Activated T-helper 2 cell treated with anti-CD3 and anti-CD28 coated beads, Interferon-gamma antibody, Interleukin-2, Interleukin-4, amounts not matched to agents 10 μg/mL and 5 μg/mL and 100 μg/mL, durations not matched to agents 14 hours and 24 hours and 36 hours (primary cell): ENCODE data around the gene PHYHIPL. TPM values are rescaled to one million over a fixed set of nuclear protein-coding genes. Genes with fewer than 3 reads are reported as not detected.

Experiments
- DNase-seq: peaks from one replicate; pipeline ENCODE4 v3.0.0; 2021; ENCODE audit warnings: low spot score
- H3K27ac Mint-ChIP-seq: one replicate; pipeline ENCODE4 v1.8.0; 2021; ENCODE audit warnings: mixed read lengths
- H3K27me3 Mint-ChIP-seq: one replicate; pipeline ENCODE4 v1.8.0; 2021; ENCODE audit warnings: low read depth, mixed read lengths
- H3K36me3 Mint-ChIP-seq: one replicate; pipeline ENCODE4 v1.8.0; 2021; ENCODE audit warnings: low read depth, mixed read lengths
- H3K4me1 Mint-ChIP-seq: one replicate; pipeline ENCODE4 v1.8.0; 2021; ENCODE audit warnings: low read depth, mixed read lengths
- H3K4me3 Mint-ChIP-seq: one replicate; pipeline ENCODE4 v1.8.0; 2021; ENCODE audit warnings: low read depth, mild to moderate bottlenecking, moderate library complexity, mixed read lengths
- H3K9me3 Mint-ChIP-seq: one replicate; pipeline ENCODE4 v1.8.0; 2021; ENCODE audit warnings: mixed read lengths
- intact Hi-C: fragments of 100-400 bp; cut with micrococcal nuclease; formaldehyde crosslinking; loops from one replicate; pipeline ENCODE4 v1.15.1; 2023
- total RNA-seq: library from RNA; stranded (reverse); gene quantifications from 2 replicates; pipeline ENCODE4 v1.2.3, GENCODE V29; 2022

Gene PHYHIPL
- total RNA-seq, 1 donor from 2014 or later, result not detected

DNA sequence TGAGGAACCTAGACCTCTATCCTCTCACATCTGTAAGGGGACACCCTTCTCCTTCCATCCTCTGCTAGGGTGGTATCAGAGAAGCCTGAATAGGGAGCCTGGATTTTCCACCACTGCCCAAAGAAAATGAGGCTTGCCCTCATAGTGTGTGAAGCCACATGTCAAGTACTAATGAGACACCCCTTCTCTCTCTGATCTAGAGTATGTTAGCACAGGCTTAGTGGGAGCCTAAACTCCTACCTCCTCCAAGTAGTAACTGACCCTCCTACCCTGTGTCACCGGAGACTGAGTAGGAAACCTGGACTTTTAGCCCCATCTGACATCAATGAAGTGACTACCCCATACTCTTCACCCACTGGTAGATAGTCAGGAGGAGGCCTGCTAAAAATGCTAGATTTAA is 65.6 kb downstream of the PHYHIPL start:
- Mint-ChIP-seq H3K36me3 (no peaks in the 10 kb centered on the region), H3K27ac (no peak overlapping the region), H3K4me3 (no peak overlapping the region), H3K4me1 (no peaks in the 10 kb centered on the region), H3K9me3 (no peaks in the 10 kb centered on the region), H3K27me3 (no peaks in the 10 kb centered on the region)
- no peak for DNase-seq
- intact Hi-C loops, result loop anchor here (5.0 kb wide), 1 partner anchor 380 kb away; no protein-coding TSS in a partner anchor

DNA sequence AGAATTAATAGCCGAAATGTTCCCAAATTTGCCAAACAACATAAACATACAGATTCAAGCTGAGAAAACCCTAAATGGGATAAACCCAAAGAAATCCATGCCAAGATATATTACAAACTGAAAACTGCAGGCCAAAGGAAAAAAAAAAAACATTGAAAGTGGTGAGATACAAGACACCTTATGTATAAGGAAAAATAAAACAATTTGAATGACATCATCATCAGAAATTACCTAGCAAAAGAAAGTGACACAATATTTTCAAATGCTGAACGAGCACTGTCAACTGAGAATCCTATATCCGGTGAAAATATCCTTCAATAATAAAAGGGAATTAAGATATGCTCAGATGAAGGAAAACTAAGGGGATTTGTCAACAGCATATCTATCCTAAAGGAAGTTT is 66.5 kb downstream of the PHYHIPL start:
- Mint-ChIP-seq H3K4me3 (no peak overlapping the region), H3K4me1 (no peaks in the 10 kb centered on the region), H3K9me3 (no peaks in the 10 kb centered on the region), H3K27me3 (no peaks in the 10 kb centered on the region), H3K36me3 (no peaks in the 10 kb centered on the region), H3K27ac (no peak overlapping the region)
- intact Hi-C loops, result loop anchor here (5.0 kb wide), 1 partner anchor 379 kb away; no protein-coding TSS in a partner anchor
- DNase-seq, result no peak

DNA sequence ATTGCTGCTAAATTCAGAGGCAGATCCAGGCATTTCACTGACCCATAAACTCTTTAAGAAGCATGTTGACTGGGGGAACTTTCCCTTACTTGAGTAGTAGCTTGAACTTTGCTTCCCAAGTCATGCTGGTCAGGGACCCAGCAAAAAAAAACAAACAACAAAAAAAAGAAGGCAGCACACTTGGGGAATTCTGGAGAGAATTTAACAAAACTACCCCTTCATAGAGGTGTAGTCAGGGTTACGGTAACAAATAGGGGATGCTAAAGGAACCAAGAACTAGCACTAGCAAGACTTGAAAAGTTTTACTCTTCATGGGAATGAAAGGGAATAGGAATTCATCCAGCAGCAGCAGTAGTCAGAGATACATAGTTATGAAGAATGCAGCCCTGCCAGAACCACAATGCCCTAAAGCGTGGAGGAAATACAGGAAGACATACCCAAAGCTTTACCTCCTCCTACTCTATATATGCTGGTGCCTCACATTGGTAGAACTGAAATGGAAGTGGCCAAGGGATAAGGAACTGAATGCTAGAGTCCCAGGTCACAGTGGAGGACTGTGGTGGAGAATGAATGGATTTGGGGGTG is 67.3 kb downstream of the PHYHIPL start:
- Mint-ChIP-seq H3K4me3 (no peak overlapping the region), H3K36me3 (no peaks in the 10 kb centered on the region), H3K27me3 (no peaks in the 10 kb centered on the region), H3K4me1 (no peaks in the 10 kb centered on the region), H3K9me3 (no peaks in the 10 kb centered on the region), H3K27ac (no peak overlapping the region)
- no peak for DNase-seq
- intact Hi-C loops, result loop anchor here (5.0 kb wide), 1 partner anchor 379 kb away; no protein-coding TSS in a partner anchor

DNA sequence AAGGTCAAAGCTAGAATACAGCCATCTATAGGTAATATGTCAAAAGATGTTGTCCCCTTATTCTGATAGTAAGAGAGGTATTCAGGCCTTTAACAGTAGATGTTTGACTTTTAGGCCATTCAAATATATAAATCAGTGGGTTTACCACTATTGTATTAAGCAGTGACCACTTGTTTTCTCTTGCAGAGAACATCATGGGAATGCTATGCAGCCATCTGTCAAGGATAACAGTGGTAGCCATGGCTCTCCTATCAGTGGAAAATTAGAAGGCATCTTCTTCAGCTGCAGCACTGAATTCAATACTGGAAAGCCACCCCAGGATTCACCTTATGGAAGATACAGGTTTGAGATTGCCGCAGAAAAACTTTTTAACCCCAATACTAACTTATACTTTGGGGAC is 68.4 kb downstream of the PHYHIPL start:
- Mint-ChIP-seq H3K36me3 (no peaks in the 10 kb centered on the region), H3K27ac (no peak overlapping the region), H3K4me3 (no peak overlapping the region), H3K27me3 (no peaks in the 10 kb centered on the region), H3K9me3 (no peaks in the 10 kb centered on the region), H3K4me1 (no peaks in the 10 kb centered on the region)
- intact Hi-C loops, result loop anchor here (5.0 kb wide), 1 partner anchor 377 kb away; no protein-coding TSS in a partner anchor
- no peak for DNase-seq

DNA sequence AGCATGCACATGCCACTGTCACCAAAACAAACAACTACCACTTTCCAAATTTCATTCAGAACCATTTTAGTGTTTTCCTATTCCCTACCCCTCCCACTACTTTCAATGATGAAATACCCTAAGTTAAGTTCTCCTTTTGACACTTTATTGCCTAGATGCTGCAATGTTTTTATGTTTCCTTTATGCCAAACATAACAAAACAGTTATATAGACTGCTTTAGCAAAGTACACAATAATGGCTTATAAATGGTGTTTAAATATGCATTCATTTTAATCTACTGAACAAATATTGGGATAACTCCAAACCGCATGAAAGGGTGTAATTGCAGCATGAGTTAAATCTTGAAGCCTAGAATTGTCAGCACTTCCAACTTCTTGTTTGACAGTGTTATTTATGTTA is 69.2 kb downstream of the PHYHIPL start:
- Mint-ChIP-seq H3K4me1 (no peaks in the 10 kb centered on the region), H3K36me3 (no peaks in the 10 kb centered on the region), H3K9me3 (no peaks in the 10 kb centered on the region), H3K27me3 (no peaks in the 10 kb centered on the region), H3K4me3 (no peak overlapping the region), H3K27ac (no peak overlapping the region)
- DNase-seq, result no peak
- intact Hi-C loops, result no loop called here

DNA sequence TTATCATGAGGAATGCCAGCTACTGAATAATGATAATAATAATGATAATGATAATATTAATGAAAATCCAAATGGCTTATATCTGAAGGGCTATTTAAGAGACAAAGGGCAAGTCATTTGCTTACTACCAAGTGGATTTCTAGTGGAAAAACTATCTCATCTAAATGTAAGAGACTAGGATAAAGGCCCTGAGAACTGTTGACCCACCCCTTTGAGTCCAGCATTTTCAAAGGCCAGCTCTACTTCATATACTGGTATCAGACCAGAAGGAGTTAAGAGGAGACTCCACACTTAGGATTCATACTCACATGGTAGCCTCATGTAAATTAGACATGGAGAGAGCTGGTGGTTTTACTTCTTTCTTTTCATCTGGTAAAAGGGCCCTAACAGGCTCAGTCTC is 76.0 kb downstream of the PHYHIPL start:
- Mint-ChIP-seq H3K4me1 (no peaks in the 10 kb centered on the region), H3K9me3 (no peaks in the 10 kb centered on the region), H3K36me3 (no peaks in the 10 kb centered on the region), H3K4me3 (no peak overlapping the region), H3K27me3 (no peaks in the 10 kb centered on the region), H3K27ac (no peak overlapping the region)
- DNase-seq, result no peak
- intact Hi-C loops, result no loop called here

DNA sequence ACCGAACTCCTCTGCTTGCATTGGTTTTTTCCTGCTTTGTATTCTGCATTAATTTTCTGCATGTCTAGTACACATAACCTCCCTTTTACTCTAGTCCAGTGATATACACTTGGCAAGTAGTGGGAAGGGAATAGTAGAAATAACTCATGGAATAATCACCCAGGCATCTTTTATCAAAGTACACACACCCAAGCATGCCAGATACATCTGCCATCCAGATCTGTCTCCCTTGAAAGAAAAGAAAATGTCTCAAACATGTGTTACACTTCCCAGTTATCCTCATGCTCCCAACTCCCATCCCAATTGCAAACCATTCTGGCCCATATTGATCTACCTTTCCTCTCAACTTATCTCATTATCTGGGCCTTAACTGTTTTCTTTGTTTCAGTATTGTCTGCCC is 79.0 kb downstream of the PHYHIPL start:
- no peaks in the 10 kb centered on the region for H3K9me3 Mint-ChIP-seq
- no peak for DNase-seq
- H3K36me3 Mint-ChIP-seq, result no peaks in the 10 kb centered on the region
- H3K4me3 Mint-ChIP-seq, result no peak overlapping the region
- no peaks in the 10 kb centered on the region for H3K4me1 Mint-ChIP-seq
- no peak overlapping the region for H3K27ac Mint-ChIP-seq
- intact Hi-C loops, result no loop called here
- no peaks in the 10 kb centered on the region for H3K27me3 Mint-ChIP-seq

DNA sequence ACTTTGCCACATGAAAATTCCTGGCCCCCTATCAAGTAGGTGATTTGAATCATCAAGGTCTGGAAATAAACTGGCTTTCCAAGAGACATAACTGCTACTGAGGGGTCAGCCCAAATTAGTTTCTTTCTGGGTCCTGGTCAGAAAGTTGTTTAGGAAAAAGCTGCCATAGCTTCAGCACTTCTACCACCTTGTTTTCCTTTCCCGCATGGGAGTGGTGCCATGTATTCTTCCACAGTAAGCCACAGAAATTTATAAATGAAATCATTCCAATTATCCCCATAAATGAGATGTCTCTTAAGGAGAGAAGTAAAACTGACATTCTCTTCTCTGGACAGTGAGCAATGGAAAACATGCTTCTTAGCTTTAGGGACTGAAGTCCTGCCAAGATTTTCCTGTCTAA is 80.8 kb downstream of the PHYHIPL start:
- H3K27ac Mint-ChIP-seq, result no peak overlapping the region
- no peak overlapping the region for H3K4me3 Mint-ChIP-seq
- H3K4me1 Mint-ChIP-seq, result no peaks in the 10 kb centered on the region
- no peaks in the 10 kb centered on the region for H3K27me3 Mint-ChIP-seq
- intact Hi-C loops, result no loop called here
- DNase-seq, result no peak
- no peaks in the 10 kb centered on the region for H3K36me3 Mint-ChIP-seq
- H3K9me3 Mint-ChIP-seq, result no peaks in the 10 kb centered on the region

DNA sequence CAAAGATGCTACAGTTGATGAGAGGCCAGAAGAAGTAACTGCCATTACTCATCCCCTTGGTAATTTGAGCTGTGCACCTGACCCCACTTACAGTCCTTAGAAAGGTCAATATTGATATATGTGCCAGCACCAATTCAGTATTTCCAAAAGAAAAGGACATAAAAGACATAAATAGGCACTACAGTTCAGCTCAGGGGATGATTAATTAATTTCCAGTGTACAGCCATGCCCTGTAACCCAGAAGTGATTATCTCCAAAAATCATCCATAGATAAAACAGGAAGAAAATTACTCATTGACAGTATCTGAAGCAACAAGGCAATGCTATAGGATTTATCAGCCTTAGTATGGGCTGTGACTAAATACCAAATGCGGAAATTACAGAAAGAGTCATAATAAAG is 82.4 kb downstream of the PHYHIPL start:
- intact Hi-C loops, result no loop called here
- Mint-ChIP-seq H3K36me3 (no peaks in the 10 kb centered on the region), H3K27ac (no peak overlapping the region), H3K4me3 (no peak overlapping the region), H3K27me3 (no peaks in the 10 kb centered on the region), H3K9me3 (no peaks in the 10 kb centered on the region), H3K4me1 (no peaks in the 10 kb centered on the region)
- DNase-seq, result no peak

DNA sequence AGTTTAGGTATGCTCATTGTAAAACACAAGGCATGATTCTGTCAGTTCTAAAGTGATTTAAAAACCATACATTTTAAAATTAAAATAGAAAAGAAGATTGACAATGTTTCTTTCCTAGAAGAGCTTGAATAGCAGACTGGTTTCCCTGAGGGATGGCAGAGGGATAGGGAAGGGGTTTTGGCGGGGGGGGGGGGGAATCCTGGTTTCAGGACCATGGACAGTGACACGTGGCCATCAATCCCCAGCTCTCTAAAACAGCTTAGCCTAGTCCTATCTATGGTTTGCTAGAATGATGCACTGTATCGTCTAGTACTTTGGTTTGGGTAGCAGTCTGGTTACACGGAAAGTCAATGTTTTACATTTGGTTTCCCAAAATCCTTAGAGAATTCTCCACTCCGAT is 88.7 kb downstream of the PHYHIPL start:
- no peaks in the 10 kb centered on the region for H3K9me3 Mint-ChIP-seq
- H3K36me3 Mint-ChIP-seq, result no peaks in the 10 kb centered on the region
- no peaks in the 10 kb centered on the region for H3K27me3 Mint-ChIP-seq
- H3K27ac Mint-ChIP-seq, result no peak overlapping the region
- intact Hi-C loops, result no loop called here
- H3K4me3 Mint-ChIP-seq, result no peak overlapping the region
- no peaks in the 10 kb centered on the region for H3K4me1 Mint-ChIP-seq
- no peak for DNase-seq

DNA sequence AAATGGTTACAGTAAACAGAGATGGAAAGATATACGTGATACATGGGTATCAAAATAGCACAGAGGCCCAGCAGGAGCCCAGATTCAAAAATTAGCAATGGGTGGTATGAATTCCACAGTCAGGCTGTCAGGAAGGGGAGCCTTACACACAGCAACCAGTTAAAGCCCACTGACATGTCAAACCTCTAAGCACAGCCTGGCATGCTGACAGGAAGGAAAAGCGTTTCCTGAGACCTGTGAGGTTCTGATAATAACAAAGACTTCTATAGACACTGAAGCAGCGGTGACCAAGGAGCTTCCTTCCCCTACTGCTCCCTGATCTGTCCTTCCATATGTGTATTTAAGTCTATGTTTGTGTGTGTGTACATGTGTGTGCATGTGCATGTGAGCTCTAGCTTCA is 89.9 kb downstream of the PHYHIPL start:
- no peak for DNase-seq
- Mint-ChIP-seq H3K27ac (no peak overlapping the region), H3K4me1 (no peaks in the 10 kb centered on the region), H3K27me3 (no peaks in the 10 kb centered on the region), H3K36me3 (no peaks in the 10 kb centered on the region), H3K9me3 (no peaks in the 10 kb centered on the region), H3K4me3 (no peak overlapping the region)
- intact Hi-C loops, result no loop called here

DNA sequence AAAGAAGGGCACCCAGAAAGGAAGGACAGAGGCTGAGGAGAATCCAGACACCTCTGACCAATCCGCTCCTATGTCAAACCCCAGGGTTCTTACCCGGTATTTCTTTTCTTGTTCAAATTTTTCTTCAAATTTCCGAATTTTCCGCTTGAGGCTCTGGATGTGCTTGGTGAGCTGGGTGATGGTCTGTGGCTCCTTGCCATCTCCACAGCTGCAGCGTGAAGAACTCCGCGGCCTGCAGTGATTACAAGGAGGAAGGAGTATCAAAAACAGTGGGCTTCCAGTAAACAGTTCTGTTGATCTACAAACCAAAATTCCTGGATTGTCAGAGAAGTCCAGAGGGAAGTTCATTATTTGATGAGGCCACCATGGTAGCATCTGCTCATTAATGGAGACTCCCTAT is 92.0 kb downstream of the PHYHIPL start:
- H3K36me3 Mint-ChIP-seq, result no peaks in the 10 kb centered on the region
- no peak for DNase-seq
- no peak overlapping the region for H3K4me3 Mint-ChIP-seq
- no peak overlapping the region for H3K27ac Mint-ChIP-seq
- H3K9me3 Mint-ChIP-seq, result no peaks in the 10 kb centered on the region
- no peaks in the 10 kb centered on the region for H3K27me3 Mint-ChIP-seq
- H3K4me1 Mint-ChIP-seq, result no peaks in the 10 kb centered on the region
- intact Hi-C loops, result no loop called here

DNA sequence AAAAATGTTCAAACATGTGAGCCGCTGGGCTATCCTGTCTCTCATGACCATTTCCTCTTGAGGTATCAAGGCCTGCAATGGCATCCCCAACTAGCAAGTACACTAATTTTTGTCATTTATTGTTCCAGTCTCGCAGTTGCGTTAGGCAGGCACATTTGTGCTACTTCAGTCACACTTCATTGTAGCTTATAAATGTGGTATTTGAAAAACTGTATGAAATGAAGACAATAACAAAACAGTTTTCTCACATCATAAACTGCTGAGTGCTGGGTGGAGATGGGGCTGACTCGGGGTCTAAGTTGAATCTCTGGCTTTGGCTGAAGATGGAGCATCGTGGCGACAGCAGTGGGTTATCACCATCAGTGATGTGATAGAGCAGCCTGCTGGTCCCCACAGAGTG is 93.2 kb downstream of the PHYHIPL start:
- no peaks in the 10 kb centered on the region for H3K4me1 Mint-ChIP-seq
- no peak overlapping the region for H3K4me3 Mint-ChIP-seq
- DNase-seq, result no peak
- no peaks in the 10 kb centered on the region for H3K27me3 Mint-ChIP-seq
- no peaks in the 10 kb centered on the region for H3K9me3 Mint-ChIP-seq
- H3K27ac Mint-ChIP-seq, result no peak overlapping the region
- no peaks in the 10 kb centered on the region for H3K36me3 Mint-ChIP-seq
- intact Hi-C loops, result no loop called here

DNA sequence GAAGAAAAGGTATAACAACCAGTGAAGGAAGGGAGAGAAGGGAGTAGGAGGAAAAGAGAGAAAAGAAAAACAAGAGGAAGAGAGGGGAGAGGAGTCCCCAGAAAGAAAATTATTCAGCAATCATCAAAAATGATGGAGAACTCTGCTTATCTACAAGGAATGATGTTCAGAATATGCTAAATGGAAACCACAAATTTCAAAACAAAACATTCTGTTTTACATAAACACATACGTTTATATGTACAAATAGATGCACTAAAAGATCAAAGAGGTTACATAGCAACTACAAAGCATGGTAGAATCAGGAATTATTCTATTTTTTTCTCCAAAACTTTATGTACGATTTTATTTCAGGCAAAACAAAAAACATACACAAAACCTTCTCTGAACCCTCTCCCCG is 94.0 kb downstream of the PHYHIPL start:
- DNase-seq, result no peak
- H3K36me3 Mint-ChIP-seq, result no peaks in the 10 kb centered on the region
- H3K9me3 Mint-ChIP-seq, result no peaks in the 10 kb centered on the region
- H3K4me3 Mint-ChIP-seq, result no peak overlapping the region
- no peaks in the 10 kb centered on the region for H3K27me3 Mint-ChIP-seq
- H3K27ac Mint-ChIP-seq, result no peak overlapping the region
- intact Hi-C loops, result no loop called here
- no peaks in the 10 kb centered on the region for H3K4me1 Mint-ChIP-seq
